Calu3 (cell line): ENCODE measurements around the gene IFNAR1. TPM values are rescaled to one million over a fixed set of nuclear protein-coding genes. Genes with fewer than 3 reads are reported as not detected.

Experiments
- BruUV-seq: library from RNA; stranded (reverse); fragments of 400-500 nt; replicated peaks from 2 replicates; lab custom pipeline; 2021; lab: Mats Ljungman, UMichigan
- CTCF ChIA-PET: fragments of 300-600 bp; sonication (Branson Sonifier 250); formaldehyde crosslinking; loops from one replicate; lab custom pipeline; 2022; ENCODE audit warnings: antibody characterized with exemption; lab: Charles Lee
- DNase-seq: peaks from one replicate; pipeline ENCODE4 v3.0.0; 2022
- H3K27ac Mint-ChIP-seq: one replicate; pipeline ENCODE4 v1.8.0; 2022; ENCODE audit warnings: mixed read lengths; ENCODE audit not compliant: unreplicated experiment
- H3K27me3 Mint-ChIP-seq: one replicate; pipeline ENCODE4 v1.8.0; 2022; ENCODE audit warnings: mixed read lengths; ENCODE audit not compliant: unreplicated experiment
- H3K36me3 Mint-ChIP-seq: one replicate; pipeline ENCODE4 v1.8.0; 2022; ENCODE audit warnings: mild to moderate bottlenecking, moderate library complexity, mixed read lengths; ENCODE audit not compliant: insufficient read depth, unreplicated experiment
- H3K4me1 Mint-ChIP-seq: one replicate; pipeline ENCODE4 v1.8.0; 2022; ENCODE audit warnings: mild to moderate bottlenecking, low read depth, mixed read lengths; ENCODE audit not compliant: unreplicated experiment
- H3K4me3 Mint-ChIP-seq: one replicate; pipeline ENCODE4 v1.8.0; 2022; ENCODE audit warnings: mild to moderate bottlenecking, low read depth, moderate library complexity, mixed read lengths; ENCODE audit not compliant: unreplicated experiment
- H3K9me3 Mint-ChIP-seq: one replicate; pipeline ENCODE4 v1.8.0; 2022; ENCODE audit warnings: low read depth, mixed read lengths; ENCODE audit not compliant: unreplicated experiment
- CTCF ChIP-seq: fragments of 200-600 bp; IDR thresholded peaks from one replicate; pipeline ENCODE4 v1.8.0; 2022; ENCODE audit warnings: antibody characterized with exemption; ENCODE audit not compliant: unreplicated experiment
- intact Hi-C: fragments of 100-400 bp; cut with micrococcal nuclease; formaldehyde crosslinking; loops from one replicate; pipeline ENCODE4 v1.10.0; 2022; ENCODE audit not compliant: unreplicated experiment
- total RNA-seq: library from RNA; stranded (reverse); gene quantifications from 2 replicates; pipeline ENCODE4 v1.2.3, GENCODE V29; 2022

Gene IFNAR1
- total RNA-seq, 1 experiment from 2014 or later: 35.2 TPM

GRCh38 chr21:33355996-33356395 is 31.2 kb downstream of the IFNAR1 start:
- CTCF ChIA-PET: interaction anchor here (0.7 kb wide), 1 partner anchor 38 kb away, joined by 3 read pairs; no protein-coding TSS in a partner anchor
- H3K27ac Mint-ChIP-seq: no peak overlapping the region
- DNase-seq: no peak
- H3K4me1 Mint-ChIP-seq: no peaks in the 10 kb centered on the region
- no peak overlapping the region for H3K4me3 Mint-ChIP-seq
- no TSS peak for BruUV-seq
- TF ChIP-seq CTCF: no peak
- peaks cover 5% of the 10 kb centered on the region for H3K36me3 Mint-ChIP-seq
- H3K27me3 Mint-ChIP-seq: no peaks in the 10 kb centered on the region
- no peaks in the 10 kb centered on the region for H3K9me3 Mint-ChIP-seq
- intact Hi-C loops: no loop called here

GRCh38 chr21:33357177-33357576 is 32.4 kb downstream of the IFNAR1 start:
- Mint-ChIP-seq H3K9me3 (no peaks in the 10 kb centered on the region), H3K27me3 (no peaks in the 10 kb centered on the region), H3K27ac (no peak overlapping the region), H3K4me1 (peaks cover 6% of the 10 kb centered on the region), H3K36me3 (peaks cover 5% of the 10 kb centered on the region), H3K4me3 (no peak overlapping the region)
- no peak for TF ChIP-seq CTCF
- BruUV-seq: no TSS peak
- DNase-seq: no peak
- CTCF ChIA-PET: no interaction called here
- intact Hi-C loops: no loop called here

- intact Hi-C loops: no loop called here
- no peak for DNase-seq
- no peak overlapping the region for H3K4me3 Mint-ChIP-seq
- H3K27me3 Mint-ChIP-seq: no peaks in the 10 kb centered on the region
- TF ChIP-seq CTCF: no peak
- no peak overlapping the region for H3K27ac Mint-ChIP-seq
- no peaks in the 10 kb centered on the region for H3K9me3 Mint-ChIP-seq
- H3K36me3 Mint-ChIP-seq: peaks cover 5% of the 10 kb centered on the region
- H3K4me1 Mint-ChIP-seq: peaks cover 8% of the 10 kb centered on the region
- CTCF ChIA-PET: interaction anchor here (0.5 kb wide), 1 partner anchor 8 kb away, joined by 4 read pairs; no protein-coding TSS in a partner anchor
- BruUV-seq: no TSS peak
These were observed 34.7 kb downstream of the IFNAR1 start for GRCh38 chr21:33359446-33359845.

GRCh38 chr21:33360281-33360680 is 35.5 kb downstream of the IFNAR1 start:
- intact Hi-C loops: loop anchor here (2.0 kb wide), 2 partner anchors 53 to 85 kb away; no protein-coding TSS in a partner anchor
- no TSS peak for BruUV-seq
- no peaks in the 10 kb centered on the region for H3K27me3 Mint-ChIP-seq
- peaks cover 8% of the 10 kb centered on the region for H3K4me1 Mint-ChIP-seq
- H3K9me3 Mint-ChIP-seq: no peaks in the 10 kb centered on the region
- H3K36me3 Mint-ChIP-seq: peaks cover 5% of the 10 kb centered on the region
- CTCF ChIA-PET: interaction anchor here (0.7 to 2.5 kb wide), 6 partner anchors 20 to 110 kb away, joined by 3 to 24 read pairs (median 7); no protein-coding TSS in a partner anchor
- H3K4me3 Mint-ChIP-seq: no peak overlapping the region
- TF ChIP-seq CTCF: no peak
- DNase-seq: no peak
- no peak overlapping the region for H3K27ac Mint-ChIP-seq
